LNCAP (cell line): ENCODE data around the gene UBE2J2.

ENCODE experiments used
- TF ChIP-seq, protein P1 (sequence below): fragments of 450-650 bp; IDR thresholded peaks from 2 replicates; pipeline ENCODE4 v1.5.1; 2017; ENCODE audit warnings: mild to moderate bottlenecking

Gene UBE2J2

DNA sequence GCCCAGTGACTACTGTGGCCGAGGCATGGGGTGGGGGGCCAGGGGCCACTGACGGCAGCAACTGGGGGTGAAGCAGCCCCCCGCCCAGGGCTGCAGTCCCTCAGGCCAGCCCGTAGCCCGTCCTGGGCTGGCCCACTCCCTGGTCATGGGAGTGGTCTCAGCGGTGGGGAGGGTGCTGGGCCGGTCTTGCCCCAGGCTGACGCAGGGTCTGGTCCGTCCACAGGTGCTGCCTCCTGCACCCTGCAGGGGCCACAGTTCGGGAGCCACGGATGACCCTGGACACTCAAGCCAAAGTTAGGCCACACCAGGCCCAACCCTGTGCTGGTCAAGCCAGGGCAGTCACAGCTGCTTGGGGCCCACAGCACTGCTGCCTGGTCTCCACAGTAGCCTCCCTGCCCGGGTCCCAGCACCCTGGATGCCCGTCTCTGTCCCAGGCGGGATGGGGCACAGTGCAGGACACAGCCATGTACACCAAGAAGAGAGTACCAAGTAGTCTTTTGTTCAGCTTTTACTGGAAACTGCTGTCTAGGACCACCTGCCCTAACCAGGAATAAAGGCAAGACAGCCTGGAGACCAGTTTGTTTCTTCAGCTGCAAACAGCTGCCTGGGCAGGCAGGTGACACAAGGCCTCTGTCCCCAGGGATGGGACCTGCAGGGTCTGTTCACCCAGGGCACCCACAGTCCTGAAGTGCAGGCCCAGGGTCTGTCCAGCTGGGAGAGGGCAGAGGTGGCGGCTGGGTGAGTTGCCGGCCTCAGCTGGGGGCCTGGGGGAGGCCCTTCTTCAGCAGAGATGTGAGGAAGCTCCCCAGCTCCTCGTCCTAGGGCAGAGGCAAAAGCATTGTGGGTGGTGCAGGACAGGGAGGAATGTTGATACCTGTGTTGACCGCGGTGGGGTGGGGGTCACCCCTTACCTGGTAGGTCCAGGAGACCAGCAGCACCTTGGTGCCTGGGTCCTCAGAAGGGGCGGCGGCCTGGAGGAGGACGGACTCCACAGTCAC lies 37.8 kb upstream of the UBE2J2 start:
- TF ChIP-seq, protein P1, sequence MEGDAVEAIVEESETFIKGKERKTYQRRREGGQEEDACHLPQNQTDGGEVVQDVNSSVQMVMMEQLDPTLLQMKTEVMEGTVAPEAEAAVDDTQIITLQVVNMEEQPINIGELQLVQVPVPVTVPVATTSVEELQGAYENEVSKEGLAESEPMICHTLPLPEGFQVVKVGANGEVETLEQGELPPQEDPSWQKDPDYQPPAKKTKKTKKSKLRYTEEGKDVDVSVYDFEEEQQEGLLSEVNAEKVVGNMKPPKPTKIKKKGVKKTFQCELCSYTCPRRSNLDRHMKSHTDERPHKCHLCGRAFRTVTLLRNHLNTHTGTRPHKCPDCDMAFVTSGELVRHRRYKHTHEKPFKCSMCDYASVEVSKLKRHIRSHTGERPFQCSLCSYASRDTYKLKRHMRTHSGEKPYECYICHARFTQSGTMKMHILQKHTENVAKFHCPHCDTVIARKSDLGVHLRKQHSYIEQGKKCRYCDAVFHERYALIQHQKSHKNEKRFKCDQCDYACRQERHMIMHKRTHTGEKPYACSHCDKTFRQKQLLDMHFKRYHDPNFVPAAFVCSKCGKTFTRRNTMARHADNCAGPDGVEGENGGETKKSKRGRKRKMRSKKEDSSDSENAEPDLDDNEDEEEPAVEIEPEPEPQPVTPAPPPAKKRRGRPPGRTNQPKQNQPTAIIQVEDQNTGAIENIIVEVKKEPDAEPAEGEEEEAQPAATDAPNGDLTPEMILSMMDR = no peak

DNA sequence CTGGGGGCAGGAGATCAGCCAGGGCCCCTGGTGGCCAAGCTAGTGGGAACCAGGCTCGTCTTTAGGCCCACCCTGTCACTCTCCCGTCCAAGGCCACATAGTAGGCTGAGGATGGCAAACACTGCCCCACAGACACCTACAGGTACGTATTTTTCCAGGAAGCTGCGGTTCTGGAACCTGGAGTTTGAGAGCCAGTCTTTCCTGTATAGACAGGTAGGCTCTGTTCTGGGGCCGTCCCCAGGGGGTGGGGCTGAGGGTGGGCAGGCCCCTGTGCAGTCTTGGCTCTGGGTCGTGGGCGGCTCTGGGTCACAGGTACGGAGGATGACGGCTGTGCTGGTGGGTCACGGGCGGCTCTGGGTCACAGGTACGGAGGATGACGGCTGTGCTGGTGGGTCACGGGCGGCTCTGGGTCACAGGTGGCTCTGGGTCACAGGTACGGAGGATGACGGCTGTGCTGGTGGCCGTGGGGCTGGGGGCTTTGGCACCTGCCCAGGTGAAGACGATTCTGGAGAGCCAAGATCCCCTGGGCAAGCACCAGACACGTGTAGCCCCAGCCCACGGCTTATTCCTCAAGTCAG lies 36.9 kb upstream of the UBE2J2 start:
- TF ChIP-seq, protein P1 = no peak

DNA sequence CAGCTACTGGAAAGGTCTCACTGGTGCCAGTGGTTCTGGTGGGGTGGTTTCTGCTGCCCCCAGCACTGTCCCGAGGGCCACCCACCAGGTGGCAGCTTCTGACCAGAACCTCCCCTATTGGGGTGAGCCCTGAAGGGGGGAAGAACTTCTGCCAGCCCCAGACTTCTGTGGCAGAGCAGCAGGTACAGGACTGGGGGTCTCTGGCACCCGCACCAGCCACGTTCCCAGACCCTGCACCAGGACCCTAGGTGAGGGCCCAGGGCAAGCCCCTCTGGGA lies 36.4 kb upstream of the UBE2J2 start:
- TF ChIP-seq, protein P1 = no peak

DNA sequence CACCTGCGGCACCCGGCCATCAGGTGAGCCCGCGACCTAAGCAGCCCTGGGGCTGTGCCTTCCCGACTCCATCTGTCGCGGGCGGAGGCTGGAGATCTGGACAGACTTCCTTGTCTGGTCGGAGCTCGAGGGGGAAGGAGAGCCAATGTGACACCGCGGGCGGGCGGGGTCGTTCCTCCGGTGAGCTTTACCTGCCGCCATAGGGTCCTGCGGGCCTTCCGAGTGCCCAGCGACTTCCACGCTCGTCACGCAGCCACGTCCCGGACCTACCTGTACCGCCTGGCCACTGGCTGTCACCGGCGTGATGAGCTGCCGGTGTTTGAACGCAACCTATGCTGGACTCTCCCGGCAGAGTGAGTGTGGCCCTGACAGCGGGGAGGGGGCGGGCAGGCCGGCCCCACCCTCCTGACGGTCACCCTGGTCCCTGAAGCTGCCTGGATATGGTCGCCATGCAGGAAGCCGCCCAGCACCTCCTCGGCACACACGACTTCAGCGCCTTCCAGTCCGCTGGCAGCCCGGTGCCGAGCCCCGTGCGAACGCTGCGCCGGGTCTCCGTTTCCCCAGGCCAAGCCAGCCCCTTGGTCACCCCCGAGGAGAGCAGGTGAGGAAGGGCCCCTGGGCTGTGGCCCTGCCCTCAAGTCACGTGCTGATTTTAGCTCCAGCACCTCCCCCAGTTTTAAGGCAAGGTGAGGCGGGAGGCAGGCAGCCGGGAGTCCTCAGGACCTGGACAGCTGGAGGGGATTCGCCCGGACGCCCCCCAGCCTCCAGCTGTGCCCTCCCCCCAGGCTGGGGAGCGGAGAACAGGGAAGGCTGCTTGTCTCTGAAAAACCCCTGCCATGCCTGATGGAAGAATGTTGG lies 35.8 kb upstream of the UBE2J2 start:
- TF ChIP-seq, protein P1 = no peak

DNA sequence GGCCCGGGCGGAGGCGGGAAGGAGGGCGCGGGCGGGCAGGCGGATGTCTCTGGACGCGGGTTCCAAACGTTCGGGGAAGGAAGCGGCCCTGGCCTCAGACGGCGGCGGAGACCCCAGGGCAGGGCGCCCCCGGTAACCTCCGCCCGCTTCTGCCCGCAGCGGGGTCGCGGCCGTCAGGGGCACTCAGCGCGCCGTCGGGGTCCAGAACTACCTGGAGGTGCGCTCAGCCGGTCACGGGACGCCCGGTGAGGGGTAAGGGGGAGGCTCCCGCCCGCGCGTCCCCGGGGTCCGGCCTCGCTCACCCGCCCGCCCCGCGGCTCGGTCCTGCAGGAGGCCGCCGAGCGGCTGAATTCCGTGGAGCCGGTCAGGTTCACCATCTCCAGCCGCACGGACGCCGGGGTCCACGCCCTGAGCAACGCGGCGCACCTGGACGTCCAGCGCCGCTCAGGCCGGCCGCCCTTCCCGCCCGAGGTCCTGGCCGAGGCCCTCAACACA lies 35.1 kb upstream of the UBE2J2 start:
- TF ChIP-seq, protein P1 = no peak

DNA sequence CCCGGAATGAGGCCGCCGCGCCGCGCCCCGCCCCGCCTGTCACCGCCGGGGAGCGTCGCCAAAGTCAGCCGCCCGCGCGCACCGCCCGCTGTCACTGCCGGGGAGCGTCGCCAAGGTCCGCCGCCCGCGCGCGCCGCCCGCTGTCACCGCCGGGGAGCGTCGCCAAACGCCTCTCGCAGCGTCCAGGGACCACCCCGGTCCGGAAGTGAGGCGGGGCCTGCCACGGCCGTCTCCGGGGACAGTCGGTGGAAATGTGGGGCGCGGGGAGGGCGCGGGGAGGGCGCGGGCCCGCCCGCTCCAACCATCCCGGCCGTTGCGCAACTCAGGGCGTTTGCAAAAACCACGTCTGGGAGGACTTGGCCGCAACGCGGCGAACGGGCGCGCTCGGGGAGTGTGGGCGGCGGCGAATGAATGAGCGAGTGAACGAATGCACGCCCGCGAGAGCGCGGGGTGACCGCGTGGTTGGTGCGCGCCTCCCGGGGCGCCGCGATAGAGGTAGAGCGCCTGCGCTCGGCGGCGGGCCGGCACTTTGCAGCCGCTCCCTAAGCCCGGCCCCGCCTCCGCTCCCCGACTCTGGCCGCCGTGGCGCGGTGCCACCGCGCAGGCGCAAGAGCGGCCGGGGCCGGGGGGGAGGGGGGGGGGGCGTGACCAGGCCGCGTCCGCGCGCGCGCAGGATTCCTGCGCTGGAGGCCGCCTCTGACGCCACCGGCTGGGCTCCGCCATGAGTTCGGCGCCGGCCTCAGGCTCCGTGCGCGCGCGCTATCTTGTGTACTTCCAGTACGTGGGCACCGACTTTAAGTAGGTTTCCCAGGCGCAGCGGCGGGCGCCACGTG lies 34.5 kb upstream of the UBE2J2 start, which contains the start of the genes ACAP3 and PUSL1:
TSS of gene ACAP3 (minus strand) at position 8 of the 833 bp plus-strand sequence. CDS start 115 bp downstream, outside the sequence.
TSS of gene PUSL1 (plus strand) at position 675 of the 833 bp plus-strand sequence. CDS start at position 722, 47 bp downstream.
- TF ChIP-seq, protein P1 = no peak
